MM.1S (cell line): ENCODE measurements around the gene WTIP.

Experiments
- DNase-seq: peaks from one replicate; pipeline ENCODE4 v3.0.0-alpha.2; 2015
- H2AFZ ChIP-seq: fragments of 300-600 bp; sonication (generic); 2 replicates; pipeline ENCODE4 v1.6.0; 2016; ENCODE audit warnings: antibody characterized with exemption, low read length
- H3F3A ChIP-seq: fragments of 300-600 bp; sonication (generic); 2 replicates; pipeline ENCODE4 v1.6.1; 2016; ENCODE audit warnings: mild to moderate bottlenecking, antibody characterized with exemption, low read length, moderate library complexity, mixed read lengths; ENCODE audit not compliant: insufficient read depth
- H3K27ac ChIP-seq: fragments of 300-600 bp; sonication (generic); 2 replicates; pipeline ENCODE4 v1.5.1; 2016; ENCODE audit warnings: mild to moderate bottlenecking, low read length
- H3K27me3 ChIP-seq: fragments of 300-600 bp; sonication (generic); replicated peaks from 2 replicates; pipeline ENCODE4 v1.6.0; 2016; ENCODE audit warnings: low read length; ENCODE audit not compliant: insufficient read depth
- H3K36me3 ChIP-seq: fragments of 300-600 bp; sonication (generic); replicated peaks from 2 replicates; pipeline ENCODE4 v1.6.1; 2016; ENCODE audit warnings: mild to moderate bottlenecking, low read length, mixed read lengths; ENCODE audit not compliant: insufficient read depth
- H3K4me1 ChIP-seq: fragments of 300-600 bp; sonication (generic); 2 replicates; pipeline ENCODE4 v1.6.1; 2016; ENCODE audit warnings: low read length, mixed read lengths
- H3K4me2 ChIP-seq: fragments of 300-600 bp; sonication (generic); 2 replicates; pipeline ENCODE4 v1.6.0; 2016; ENCODE audit warnings: low read depth, low read length
- H3K4me3 ChIP-seq: fragments of 300-600 bp; sonication (generic); 2 replicates; pipeline ENCODE4 v1.5.1; 2016; ENCODE audit warnings: low read length, mixed read lengths
- H3K79me2 ChIP-seq: fragments of 300-600 bp; sonication (generic); 2 replicates; pipeline ENCODE4 v1.6.1; 2016; ENCODE audit warnings: mixed run types, low read length, mixed read lengths
- H3K9ac ChIP-seq: fragments of 300-600 bp; sonication (generic); 2 replicates; pipeline ENCODE4 v1.6.1; 2016; ENCODE audit warnings: low read length, mixed read lengths
- H3K9me2 ChIP-seq: fragments of 300-600 bp; sonication (generic); replicated peaks from 2 replicates; pipeline ENCODE4 v1.6.1; 2016; ENCODE audit warnings: mild to moderate bottlenecking, low read length, mixed read lengths; ENCODE audit not compliant: insufficient read depth
- H3K9me3 ChIP-seq: fragments of 300-600 bp; sonication (generic); replicated peaks from 2 replicates; pipeline ENCODE4 v1.6.1; 2016; ENCODE audit warnings: mild to moderate bottlenecking, low read length, mixed read lengths; ENCODE audit not compliant: insufficient read depth
- H4K20me1 ChIP-seq: fragments of 300-600 bp; sonication (generic); 2 replicates; pipeline ENCODE4 v1.6.1; 2016; ENCODE audit warnings: mild to moderate bottlenecking, low read length, moderate library complexity, mixed read lengths; ENCODE audit not compliant: insufficient read depth
- CTCF ChIP-seq: fragments of 300-600 bp; sonication (generic); IDR thresholded peaks from 2 replicates; pipeline ENCODE4 v1.5.1; 2016; ENCODE audit warnings: antibody characterized with exemption, low read length, mixed read lengths
- EZH2 ChIP-seq: fragments of 300-600 bp; sonication (generic); optimal IDR thresholded peaks from 2 replicates; pipeline ENCODE3; 2017; ENCODE audit warnings: low read depth, mild to moderate bottlenecking, antibody characterized with exemption, low read length, mixed read lengths
- EZH2phosphoT487 ChIP-seq: fragments of 300-600 bp; sonication (generic); IDR thresholded peaks from 2 replicates; pipeline ENCODE4 v1.6.1; 2018; ENCODE audit warnings: antibody characterized with exemption, low read length

Gene WTIP

DNA sequence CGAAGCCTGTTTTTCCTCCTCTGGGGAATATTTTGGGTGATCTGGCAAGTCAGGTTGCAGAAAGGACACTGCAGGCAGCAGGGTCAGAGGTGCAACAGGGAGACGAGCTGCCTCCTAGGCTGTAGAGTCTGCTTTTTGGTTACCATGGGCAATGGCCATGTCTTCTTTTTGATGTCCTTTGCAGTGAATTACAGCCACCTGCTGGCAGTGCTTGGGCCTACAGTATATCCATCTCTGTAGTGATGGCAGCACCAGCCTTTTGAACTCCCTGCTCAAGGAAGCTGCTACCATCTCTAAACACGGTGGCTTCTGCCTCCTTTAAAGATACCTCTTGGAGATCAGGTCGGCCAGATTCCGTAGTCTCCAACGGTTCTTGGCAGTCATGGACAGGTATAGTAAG, 73.9 kb downstream of the WTIP start:
- Histone ChIP-seq H3K9ac (no peak overlapping the region), H4K20me1 (no peaks in the 10 kb centered on the region)

GRCh38 chr19:34556488-34556887, 74.9 kb downstream of the WTIP start:
- peak overlapping the region; percentile 80; the same call in 1 of the 2 replicates for H3K27ac ChIP-seq
- no peaks in the 10 kb centered on the region for H3K9me3 ChIP-seq
- peaks cover 18% of the 10 kb centered on the region for H3K4me1 ChIP-seq
- no peaks in the 10 kb centered on the region for H3K36me3 ChIP-seq
- peak; percentile 76 for DNase-seq
- no peaks in the 10 kb centered on the region for H3K27me3 ChIP-seq
- H4K20me1 ChIP-seq: no peaks in the 10 kb centered on the region
- peaks cover 11% of the 10 kb centered on the region for H3F3A ChIP-seq
- peak overlapping the region; percentile 91 for H3K4me2 ChIP-seq
- H2AFZ ChIP-seq: peak overlapping the region; percentile 91
- peak overlapping the region; percentile 46; the same call in 1 of the 2 replicates for H3K9ac ChIP-seq
- H3K4me3 ChIP-seq: peak overlapping the region; percentile 55
- H3K79me2 ChIP-seq: no peaks in the 10 kb centered on the region
- TF ChIP-seq CTCF: peak; percentile 79
- no peak for TF ChIP-seq EZH2phosphoT487
- no peaks in the 10 kb centered on the region for H3K9me2 ChIP-seq

More for the DNA sequence above, 73.9 kb downstream of the WTIP start:
- Histone ChIP-seq H3K9me2 (no peaks in the 10 kb centered on the region), H3K4me2 (no peak overlapping the region), H3K27ac (no peak overlapping the region), H3F3A (peaks cover 11% of the 10 kb centered on the region), H3K79me2 (no peaks in the 10 kb centered on the region), H3K9me3 (no peaks in the 10 kb centered on the region), H3K36me3 (no peaks in the 10 kb centered on the region), H2AFZ (0 out of 2 replicates have a peak overlapping the region, but pooled peaks have one; percentile 33), H3K4me1 (peaks cover 18% of the 10 kb centered on the region), H3K4me3 (no peak overlapping the region), H3K27me3 (no peaks in the 10 kb centered on the region)
- peak; percentile 69 for DNase-seq
- TF ChIP-seq EZH2phosphoT487: no peak
- no peak for TF ChIP-seq EZH2
- peak; percentile 58 for TF ChIP-seq CTCF

DNA sequence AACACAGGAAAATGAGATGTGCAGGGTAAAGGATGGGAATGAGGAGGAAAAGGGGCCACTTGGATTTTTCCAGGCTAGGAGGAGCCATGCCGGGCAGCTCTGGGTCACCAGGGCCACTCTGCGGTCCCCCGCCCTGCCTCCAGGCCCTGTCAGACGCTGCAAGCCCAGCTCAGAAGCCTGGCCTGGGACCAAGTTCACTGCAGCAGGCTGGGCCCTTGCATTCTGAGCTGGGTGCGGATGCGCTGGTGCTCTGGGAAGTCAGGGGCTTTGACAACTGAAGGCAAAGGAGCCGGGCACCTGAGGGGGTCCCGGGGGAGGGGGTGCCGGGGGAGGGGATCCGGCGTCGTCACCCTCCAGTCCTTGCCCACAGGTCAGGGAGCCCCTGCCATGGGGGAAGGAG, 77.5 kb downstream of the WTIP start:
- no peaks in the 10 kb centered on the region for H3K27me3 ChIP-seq
- no peak overlapping the region for H3K9ac ChIP-seq
- H3K4me1 ChIP-seq: peaks cover 18% of the 10 kb centered on the region
- H3K27ac ChIP-seq: no peak overlapping the region
- H2AFZ ChIP-seq: no peak overlapping the region
- no peak for DNase-seq
- TF ChIP-seq CTCF: no peak
- TF ChIP-seq EZH2phosphoT487: no peak
- no peak for TF ChIP-seq EZH2
- H3F3A ChIP-seq: peaks cover 11% of the 10 kb centered on the region
- H3K4me3 ChIP-seq: no peak overlapping the region
- no peaks in the 10 kb centered on the region for H3K36me3 ChIP-seq
- no peaks in the 10 kb centered on the region for H3K79me2 ChIP-seq
- no peaks in the 10 kb centered on the region for H3K9me3 ChIP-seq
- H4K20me1 ChIP-seq: no peaks in the 10 kb centered on the region
- H3K9me2 ChIP-seq: no peaks in the 10 kb centered on the region
- H3K4me2 ChIP-seq: no peak overlapping the region
